ENCODE data around the gene ODAD3.
"Not testable (repeated sequence)": the region's sequence is repeated elsewhere in the genome, so short reads cannot be mapped to it uniquely, and the experiment has no call there.

The ODAD3 gene

DNA sequence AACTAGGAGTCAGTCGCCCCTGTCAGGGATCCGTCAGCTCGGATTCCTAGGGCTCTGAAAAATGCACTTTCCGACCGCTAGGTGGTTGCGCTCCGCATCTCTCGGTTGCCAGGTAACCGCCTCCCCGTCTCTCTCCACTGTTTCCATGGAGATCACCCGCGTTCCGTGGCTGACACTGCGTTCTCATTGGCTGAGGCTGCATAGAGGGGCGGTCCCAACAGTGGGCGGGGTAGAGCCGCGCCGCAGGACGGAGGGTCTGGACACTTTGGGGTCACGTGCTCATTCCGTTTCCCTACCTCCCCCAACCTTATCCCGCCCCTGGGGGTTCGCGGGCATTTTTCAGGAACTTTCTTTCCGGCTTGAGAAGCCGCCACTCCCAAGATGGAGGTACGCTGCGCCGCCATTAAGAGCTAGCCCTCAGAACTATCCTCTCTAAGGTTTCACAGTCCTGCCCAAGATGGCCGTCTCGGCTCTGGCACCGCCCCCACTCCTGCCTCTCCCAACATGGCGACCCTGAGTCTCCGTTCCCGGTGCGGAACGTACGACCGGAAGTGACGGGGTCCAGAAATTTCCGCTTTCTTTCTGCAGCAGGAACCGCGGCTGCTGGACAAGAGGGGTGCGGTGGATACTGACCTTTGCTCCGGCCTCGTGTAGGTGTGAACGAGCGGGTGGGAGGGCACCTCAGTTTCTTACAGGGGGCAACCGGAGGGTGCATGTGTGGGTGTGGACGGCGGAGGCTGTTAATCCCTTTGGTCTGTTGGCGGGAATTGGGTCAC is at the start of gene ODAD3, which contains the start of gene PRKCSH:
ODAD3 (minus strand) TSS at position 65 of the 776 bp plus-strand sequence. CDS start 105 bp downstream, outside the sequence.
PRKCSH (plus strand) TSS at position 579 of the 776 bp plus-strand sequence. CDS start 483 bp downstream, outside the sequence.
- DNase-seq (ENCODE audit: low read depth, low spot score), result peak; percentile 100

DNA sequence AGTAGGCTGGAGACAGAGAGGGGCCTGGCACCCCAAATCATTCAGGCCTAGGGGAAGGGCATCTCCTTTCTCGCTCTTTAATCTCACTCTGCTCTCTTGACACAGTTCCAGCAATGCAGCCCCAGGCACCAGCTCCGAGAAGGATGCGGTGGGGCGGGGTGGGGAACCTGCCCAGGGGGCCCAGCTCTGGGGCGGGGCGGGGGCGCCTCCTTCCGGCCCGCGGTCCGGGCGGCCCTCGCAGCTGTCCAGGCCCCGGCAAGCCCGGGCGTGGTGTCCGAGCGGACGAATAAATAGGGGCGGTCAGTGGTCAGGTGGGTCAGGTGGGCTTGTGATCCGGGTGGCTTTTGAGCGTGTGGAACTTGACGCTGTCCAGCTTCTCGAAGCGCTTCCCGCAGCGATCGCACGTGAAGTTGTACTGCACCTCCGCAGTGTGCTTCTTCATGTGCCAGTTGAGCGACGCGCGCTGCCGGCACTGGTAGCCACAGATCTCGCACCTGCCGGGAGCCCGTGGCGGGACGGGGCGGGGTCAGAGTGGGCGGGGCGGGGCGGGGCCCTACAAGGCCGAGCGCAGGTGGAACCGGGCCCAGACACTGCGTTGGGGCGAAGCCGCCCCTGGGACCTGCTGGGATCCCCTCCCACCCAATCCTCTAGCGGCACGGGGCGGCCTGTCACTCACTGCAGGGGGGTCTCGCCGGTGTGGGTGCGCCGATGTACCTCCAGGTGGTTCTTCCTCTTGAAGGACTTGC is 48.6 kb upstream of the ODAD3 start:
- DNase-seq (ENCODE audit: low read depth, low spot score), result no peak

DNA sequence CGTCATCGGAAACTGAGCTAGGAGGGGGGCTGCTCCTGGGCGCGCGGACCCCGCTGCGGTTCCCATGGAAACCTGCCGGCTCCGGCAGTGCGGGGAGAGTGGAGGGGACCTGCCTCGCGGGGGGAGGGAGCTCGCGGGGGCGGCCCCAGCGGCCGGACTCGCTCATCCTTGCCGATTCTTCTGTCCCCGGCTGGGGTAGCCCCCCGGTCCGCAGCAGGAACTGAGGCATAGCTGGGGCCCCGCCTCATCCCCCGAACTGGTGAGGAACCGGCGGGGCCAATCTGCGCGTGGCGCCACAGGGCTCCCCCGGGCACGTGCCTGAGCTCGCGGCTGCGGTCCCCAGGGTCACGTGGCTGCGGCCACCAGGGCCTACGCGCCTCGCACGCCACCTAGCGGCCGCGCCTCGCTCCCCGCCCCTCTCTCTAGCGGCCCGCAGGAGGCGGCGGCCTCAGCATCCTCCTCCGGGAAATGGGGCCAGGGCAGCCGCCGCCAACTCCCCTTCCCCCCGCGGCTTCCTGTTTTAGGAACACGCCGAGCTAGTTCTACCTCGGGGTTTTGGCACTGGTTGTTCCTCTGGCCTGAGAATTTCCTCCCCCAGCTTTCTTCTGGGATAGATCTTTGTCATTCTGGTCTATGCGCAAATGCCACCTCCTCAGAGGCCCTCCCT is 47.6 kb upstream of the ODAD3 start:
- peak; percentile 31 for DNase-seq (ENCODE audit: low read depth, low spot score)

GRCh38 chr19:11481534-11482383 is 46.8 kb upstream of the ODAD3 start:
- no peak for DNase-seq (ENCODE audit: low read depth, low spot score)

- DNase-seq (ENCODE audit: low read depth, low spot score), result no peak
Observed at GRCh38 chr19:11480715-11481533, 46.0 kb upstream of the ODAD3 start, which contains the start of gene ELAVL3. ELAVL3 (minus strand) TSS chr19:11481046; CDS start chr19:11480608, 438 bp downstream.

DNA sequence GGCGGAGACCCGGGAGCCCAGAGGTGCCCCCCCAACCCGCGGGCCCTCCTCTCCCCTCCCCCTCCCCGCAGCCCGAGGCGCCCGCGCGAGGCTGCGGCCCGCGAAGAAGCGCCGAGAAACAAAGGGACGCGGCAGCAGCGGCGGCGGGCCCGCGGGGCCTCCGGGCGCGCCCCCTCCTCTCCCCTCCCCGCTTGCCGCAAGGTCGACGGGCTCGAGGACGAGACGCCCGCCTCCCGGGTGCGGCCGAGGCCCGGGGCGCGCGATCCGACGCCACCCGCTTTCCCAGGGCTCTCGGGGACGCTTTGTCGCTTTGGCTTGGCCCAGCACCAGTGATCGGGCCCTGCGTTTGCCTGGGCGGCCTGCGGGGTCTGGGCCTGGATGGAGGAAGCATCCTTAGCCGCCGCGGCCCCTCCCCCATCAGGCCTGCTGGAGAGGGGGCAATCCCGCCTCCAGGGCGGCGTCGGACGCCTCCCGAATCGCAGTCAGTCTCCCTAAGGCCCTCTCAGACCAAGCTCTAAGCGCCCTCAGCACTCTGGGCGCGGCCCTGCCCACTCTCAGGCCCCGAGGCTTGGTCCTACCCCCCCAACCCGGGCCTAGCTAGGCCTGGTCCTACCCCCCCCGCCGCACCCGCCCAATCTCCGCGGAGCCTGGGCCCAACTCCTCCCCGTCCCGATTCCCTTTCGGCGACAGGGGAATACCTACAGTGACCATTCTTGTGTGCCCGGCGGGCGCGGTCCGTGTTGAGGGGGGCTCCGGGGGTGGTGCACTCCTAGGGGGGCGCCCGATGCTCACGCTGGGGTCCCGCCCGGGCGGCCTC is 45.2 kb upstream of the ODAD3 start:
- DNase-seq (ENCODE audit: low read depth, low spot score), result no peak

DNA sequence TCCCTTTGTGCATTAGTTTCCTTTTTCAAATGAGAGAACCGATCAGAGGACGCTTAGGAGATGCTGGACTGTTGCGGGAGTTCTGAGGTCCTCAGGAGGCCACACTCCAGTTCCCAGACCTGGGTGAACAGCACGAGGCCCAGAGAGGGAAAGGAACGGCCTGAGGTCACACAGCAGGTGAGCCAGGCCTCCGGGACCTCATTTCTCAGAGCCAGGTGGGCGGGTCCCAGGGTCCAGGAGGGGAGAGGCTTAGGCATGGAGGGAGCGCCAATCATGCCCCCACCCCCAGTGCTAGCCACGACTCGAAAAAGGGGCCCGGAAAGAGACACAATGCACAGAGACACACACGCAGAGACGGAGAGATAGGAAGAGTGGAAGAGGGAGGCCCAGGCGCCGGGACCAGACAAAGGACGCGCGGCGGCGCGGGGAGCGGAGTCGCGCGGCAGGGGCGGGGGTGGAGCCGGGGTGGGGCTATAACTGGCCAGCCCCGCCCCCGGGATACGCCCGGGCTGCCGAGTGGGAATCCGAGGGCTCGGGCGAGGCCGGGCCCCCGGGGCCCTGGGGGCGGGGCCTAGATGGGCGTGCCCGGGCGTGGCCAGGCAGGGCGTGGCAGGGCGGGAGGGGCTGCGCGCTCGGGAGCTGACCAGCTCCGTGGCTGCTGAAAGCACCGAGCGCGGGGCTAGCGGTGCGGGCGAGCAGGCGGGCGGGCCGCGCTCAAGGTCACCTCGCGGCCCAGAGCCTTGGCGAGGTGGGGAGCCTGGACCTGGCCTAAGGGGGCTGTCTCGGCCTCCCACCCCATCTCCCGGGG is 44.4 kb upstream of the ODAD3 start:
- DNase-seq (ENCODE audit: low read depth, low spot score), result no peak

DNA sequence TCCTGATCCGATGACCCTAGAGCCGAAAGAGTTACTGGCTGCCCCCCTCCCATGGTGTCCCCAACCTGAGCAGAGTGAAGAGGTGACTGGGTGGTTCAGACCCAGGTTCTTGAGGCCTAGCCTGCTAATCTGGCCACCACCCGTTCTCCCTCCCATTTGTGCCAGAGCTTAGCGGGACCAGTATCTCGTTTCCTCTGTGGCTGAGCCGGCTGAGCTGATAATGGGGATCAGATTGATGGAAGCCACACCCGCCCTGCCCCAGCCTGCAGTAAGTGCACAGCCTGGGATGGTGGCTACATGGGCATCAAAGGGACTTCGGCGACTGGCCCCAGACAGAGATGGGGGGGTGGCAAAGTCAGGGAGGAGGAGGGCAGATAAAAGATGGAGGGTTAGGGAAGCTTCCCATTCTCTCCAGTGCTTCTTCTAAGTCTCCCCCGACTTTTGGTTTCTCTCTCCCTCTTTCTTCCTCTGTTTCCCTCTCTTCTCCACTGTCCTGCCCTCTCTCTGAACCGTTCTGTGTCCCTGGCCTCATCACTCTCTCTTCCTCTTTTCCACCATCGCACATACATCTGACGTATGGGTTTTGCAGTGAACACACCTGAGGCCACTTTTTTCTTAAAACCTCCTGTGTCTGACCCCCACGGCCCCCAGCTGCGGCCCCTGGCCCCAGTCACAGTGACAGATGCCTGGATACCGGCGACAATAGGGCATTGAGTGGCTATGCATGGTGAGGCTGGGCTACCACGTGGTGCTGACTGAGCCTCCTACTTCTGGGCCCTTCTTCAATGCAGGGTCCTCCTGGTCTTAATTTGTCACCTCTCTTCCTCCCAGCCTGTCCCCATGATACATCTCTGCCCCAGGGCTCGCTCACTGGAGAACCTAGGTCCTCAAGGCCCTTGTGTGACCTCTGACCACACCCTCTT is 43.5 kb upstream of the ODAD3 start:
- no peak for DNase-seq (ENCODE audit: low read depth, low spot score)

DNA sequence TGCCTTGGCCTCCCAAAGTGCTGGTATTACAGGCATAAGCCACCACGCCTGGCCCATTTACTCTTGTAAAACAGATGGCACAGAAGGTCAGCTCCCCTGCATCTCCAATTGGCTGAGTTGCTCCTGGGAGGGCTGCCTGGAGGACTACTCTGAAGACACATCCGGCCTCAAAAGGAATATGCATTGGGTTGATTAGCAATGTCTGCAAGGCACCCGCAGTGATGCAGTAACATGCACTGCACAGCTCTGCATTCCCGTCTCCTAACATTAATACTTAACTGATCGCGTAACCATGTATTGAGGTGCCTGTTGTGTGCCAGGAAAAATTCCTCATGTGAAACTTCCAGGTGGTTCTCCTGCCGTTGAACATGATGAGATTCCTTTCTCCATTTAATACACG is 40.9 kb upstream of the ODAD3 start:
- DNase-seq (ENCODE audit: low read depth, low spot score), result no peak

DNA sequence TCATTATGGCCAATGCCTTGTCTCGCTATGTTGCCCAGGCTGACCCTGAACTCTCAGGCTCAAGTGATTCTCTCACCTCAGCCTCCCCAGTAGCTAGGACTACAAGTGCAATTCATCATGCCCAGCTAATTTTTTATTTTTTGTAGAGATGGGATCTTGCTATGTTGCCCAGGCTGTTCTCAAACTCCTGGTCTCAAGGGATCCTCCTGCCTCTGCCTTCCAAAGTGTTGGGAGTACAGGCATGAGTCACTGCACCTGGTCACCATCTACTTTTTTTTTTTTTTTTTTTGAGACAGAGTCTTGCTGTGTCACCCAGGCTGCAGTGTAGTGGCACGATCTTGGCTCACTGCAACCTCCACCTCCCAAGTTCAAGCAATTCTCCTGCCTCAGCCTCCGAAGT is 40.4 kb upstream of the ODAD3 start:
- not testable (repeated sequence) for DNase-seq (ENCODE audit: low read depth, low spot score)

DNA sequence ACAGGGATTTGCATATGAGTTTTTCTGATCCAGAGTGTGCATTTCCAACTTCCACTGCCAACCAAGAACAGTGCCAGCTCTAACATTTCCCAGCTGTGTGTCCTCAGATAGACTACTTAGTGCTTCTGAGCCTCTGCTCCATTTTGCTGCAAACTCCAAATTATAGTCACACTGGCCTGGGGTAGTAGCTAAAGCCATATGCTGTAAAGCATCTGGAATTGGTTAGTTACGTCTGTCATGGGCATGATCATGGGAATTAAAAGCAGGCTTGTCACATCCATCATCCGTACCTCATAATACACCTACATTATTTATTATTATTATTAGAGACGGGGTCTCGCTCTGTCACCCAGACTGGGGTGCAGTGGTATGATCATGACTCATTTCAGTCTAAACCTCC is 38.8 kb upstream of the ODAD3 start:
- DNase-seq (ENCODE audit: low read depth, low spot score), result no peak

DNA sequence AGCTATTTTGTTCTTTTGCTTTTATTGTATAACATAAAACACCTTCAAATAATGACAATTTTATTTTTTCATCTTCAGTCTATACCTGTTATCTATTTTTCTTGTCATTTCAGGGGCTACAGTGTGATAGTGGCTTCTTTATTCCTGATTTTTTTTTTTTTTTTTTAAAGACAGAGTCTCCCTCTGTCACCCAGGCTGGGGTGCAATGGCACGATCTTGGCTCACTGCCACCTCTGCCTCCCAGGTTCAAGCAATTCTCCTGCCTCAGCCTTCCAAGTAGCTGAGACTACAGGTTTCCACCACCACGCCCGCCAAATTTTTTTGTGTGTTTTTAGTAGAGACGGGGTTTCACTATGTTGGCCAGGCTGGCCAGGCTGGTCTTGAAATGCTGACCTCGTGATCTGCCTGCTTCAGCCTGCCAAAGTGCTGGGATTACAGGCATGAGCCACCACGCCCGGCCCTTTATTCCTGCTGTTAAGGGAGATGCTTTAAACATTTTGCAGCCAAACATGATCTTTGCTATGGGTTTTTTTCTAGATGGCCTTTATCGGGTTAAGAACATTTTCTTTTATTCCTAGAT is 33.4 kb upstream of the ODAD3 start:
- not testable (repeated sequence) for DNase-seq (ENCODE audit: low read depth, low spot score)

DNA sequence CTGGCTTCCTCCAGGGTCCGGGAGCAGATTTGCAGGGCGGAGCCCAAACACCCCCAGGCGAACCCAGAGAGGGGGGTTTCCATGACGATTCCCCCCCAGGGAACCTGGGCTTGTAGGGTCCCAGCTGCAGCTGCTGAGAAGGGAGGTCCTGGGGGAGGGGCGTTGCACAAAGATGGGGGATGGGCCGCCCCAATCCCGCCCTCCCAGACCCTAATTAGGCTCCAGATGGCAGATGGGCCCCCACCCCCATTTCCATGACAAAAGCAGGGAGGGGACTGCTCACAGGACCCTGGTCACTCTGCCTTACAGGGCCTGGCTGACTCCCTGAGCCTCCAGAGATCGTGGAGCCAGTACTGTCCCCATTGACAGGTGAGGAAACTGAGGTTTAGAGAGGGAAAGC is 30.7 kb upstream of the ODAD3 start:
- DNase-seq (ENCODE audit: low read depth, low spot score), result no peak

DNA sequence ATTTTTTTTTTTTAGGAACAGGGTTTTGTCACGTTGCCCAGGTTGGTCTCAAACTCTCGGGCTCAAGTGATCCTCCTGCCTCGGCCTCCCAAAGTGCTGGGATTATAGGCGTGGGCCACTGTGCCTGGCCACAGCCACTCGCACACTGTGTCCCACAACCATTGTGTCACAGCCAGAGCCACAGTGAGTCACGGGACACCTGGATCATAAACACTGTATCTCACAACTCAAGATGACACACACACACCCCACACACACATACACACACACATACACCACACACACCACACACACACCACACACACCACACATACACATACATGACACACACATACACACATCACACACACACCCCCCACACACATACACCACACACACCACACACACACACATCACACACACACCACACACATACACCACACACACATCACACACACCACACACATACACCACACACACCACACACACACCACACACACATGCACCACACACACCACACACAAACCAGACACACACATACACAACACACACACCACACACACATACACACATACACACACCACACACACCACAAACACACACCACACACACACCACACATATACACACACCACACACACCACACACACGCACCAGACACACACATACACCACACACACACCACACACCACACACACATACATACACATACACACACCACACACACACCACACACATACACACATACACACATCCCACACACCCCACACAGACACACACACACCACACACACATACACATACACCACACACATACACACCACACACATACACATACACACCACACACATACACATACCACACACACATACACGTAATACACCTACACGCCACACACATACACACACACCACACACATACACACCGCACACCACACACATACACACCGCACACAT is 29.7 kb upstream of the ODAD3 start:
- DNase-seq (ENCODE audit: low read depth, low spot score), result no peak

DNA sequence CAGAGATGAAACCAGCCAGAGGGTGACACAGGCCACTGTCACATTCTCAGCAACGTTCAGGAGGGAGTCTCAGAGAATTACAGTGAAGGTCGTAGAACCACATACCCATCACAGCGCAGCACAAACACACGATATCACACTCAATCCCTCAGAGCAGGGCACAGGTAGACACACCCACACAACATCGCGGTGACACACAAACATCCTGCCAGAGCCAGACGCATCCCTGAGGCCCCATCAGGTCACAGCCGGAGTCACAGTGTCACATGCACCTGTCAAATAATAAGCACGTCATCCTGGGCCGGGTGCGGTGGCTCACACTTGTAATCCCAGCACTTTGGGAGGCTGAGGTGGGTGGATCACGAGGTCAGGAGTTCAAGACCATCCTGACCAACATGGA is 28.5 kb upstream of the ODAD3 start:
- no peak for DNase-seq (ENCODE audit: low read depth, low spot score)

GRCh38 chr19:11461453-11461852 is 26.5 kb upstream of the ODAD3 start:
- no peak for DNase-seq (ENCODE audit: low read depth, low spot score)

Measured in brain pericyte (primary cell).